ENCODE measurements around the gene CLDN3.

DNA sequence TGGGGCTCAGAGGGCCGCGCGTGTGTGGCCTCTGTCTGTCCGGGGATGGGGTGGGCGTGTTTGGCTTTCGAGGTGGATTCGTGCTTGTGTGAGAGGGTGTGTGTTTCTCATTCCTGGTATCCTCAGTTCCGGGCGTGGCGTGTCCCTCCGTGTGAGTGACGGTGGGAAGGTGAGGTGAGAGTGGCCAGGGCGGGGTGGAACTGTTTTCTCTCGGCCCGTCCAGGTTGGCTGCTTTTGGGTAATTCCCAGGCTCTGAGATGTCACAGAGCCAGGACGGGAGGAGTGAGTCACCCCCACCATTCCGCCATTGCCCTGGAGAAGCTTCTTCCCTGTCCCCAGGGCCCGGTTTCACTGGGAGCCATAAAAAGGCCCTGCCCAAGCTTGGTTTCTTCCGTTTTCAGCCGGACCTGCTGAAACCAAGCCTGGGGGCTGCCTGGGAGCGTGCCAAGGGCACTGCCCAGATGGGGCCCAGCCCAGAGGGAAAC is 39.4 kb upstream of the CLDN3 start:
- TF ChIP-seq CTCF (IDR thresholded peaks at IDR 0.05) (no peak), POLR2A (IDR thresholded peaks at IDR 0.05) (peak in 1 of 2 donors; percentile 28)
